M059J (cell line): ENCODE data around the gene MFSD6. TPM values are rescaled to one million over a fixed set of nuclear protein-coding genes. Genes with fewer than 3 reads are reported as not detected.
A peak's percentile ranks its signal among the peaks of the same experiment; 100 is the strongest.
"Not testable (repeated sequence)": the region's sequence is repeated elsewhere in the genome, so short reads cannot be mapped to it uniquely, and the experiment has no call there.

Source experiments
- DNase-seq: peaks from one replicate; pipeline ENCODE4 v3.0.0-alpha.2; 2012; ENCODE audit warnings: low read depth
- total RNA-seq: library from RNA; depleted of rRNA; stranded (reverse); fragments of >200 nt; shearing (Covaris generic); gene quantifications from 2 replicates; pipeline ENCODE4 v1.2.3, GENCODE V29; 2014; rRNA removed

Gene MFSD6
- 25.7 and 27.4 TPM in 2 replicates for total RNA-seq

DNA sequence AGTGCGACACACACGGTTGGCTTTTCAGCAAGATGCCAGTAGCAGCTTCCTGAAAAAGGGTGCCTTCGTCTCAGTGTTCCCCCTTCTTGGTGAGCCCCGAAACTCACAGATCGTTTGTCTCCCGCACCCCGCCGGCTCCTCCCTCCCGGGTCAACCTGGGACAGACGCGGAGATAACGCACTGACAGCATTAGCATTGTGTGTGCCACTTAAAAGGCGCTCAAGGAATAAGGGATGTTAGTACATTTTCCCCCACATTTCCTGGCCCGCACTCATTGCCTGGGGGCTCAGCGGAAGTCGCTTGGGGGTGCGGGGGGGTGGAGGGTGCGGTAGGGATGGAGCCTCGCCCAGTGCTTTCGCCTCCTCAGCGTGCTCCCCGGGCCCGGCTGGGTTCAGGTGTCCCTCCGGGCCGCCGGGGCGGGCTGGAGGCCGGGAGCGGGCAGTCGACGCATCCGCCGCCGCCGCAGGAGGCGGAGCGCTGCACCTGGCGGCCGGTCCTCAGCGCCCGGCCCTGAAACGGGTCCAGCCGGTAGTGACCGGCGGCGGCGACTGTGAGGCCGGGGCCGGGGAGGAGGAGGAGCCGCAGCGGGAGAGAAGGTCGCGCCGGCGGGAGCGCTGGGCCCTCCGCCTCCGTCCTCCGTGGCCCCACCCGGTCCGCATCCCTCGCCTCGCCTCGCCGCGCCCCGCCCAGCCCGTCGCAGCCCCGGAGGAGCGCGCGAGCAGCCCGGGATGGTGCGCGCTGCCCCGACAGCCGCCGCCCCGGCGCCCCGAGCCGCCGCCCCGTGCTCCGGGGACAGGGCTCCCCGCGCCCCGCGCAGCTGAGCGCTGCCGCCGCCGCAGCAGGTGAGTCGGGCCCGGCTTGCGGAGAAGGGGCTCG, at the start of gene MFSD6:
Gene MFSD6, plus strand, starts transcription at position 694 of the 876 bp plus-strand sequence. CDS start 27,675 bp downstream, outside the sequence.
- DNase-seq: peak; percentile 32

DNA sequence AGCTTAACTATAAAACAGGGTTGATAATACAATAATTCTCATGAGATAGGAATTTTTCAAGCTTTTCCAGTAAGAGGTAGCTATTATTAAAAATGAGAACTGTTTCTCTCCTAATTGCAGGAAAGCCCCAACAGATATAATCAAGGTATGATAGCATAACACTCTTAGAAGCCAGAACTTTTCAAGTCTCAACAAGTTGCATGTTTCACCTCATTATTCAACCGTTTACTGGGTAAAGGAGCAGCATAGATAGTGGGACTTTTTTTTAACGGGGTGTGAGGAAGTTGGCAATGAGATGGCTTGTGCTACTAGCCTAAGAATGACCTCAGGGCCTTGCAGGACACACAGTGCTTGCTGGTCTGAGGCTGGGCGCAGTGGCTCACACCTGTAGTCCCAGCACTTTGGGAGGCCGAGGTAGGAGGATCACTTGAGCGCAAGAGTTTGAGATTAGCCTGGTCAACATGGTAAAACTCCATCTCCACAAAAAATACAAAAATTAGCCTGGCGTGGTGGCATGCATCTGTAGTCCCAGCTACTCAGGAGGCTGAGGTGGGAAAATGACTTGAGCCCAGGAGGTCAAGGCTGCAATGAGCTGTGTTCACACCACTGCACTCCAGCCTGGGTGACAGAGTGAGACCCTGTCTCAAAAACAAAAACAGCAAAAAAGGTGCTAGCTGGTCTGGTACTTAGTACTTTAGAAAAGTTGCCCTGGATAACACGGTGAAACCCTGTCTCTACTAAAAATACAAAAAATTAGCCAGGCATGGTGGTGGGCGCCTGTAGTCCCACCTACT, 49.3 kb upstream of the MFSD6 start:
- not testable (repeated sequence) for DNase-seq

DNA sequence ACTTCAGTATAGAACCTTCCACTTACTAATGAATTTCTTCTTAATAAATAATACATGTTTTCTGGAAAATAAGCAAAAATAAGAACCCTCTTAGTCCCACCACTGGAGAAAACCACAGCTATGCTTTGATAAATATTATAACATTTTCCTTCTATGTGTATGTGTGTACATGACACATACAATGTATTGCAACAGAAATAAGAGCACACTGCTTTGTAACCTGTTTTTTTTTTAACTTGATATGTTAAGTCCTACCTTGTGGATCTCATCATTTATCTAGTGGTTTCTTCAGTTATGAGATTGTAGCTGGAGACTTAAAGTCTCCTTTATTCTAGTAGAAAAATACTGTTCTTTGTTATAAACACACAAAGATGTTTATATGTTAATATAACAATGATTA, 47.6 kb upstream of the MFSD6 start:
- DNase-seq: no peak

DNA sequence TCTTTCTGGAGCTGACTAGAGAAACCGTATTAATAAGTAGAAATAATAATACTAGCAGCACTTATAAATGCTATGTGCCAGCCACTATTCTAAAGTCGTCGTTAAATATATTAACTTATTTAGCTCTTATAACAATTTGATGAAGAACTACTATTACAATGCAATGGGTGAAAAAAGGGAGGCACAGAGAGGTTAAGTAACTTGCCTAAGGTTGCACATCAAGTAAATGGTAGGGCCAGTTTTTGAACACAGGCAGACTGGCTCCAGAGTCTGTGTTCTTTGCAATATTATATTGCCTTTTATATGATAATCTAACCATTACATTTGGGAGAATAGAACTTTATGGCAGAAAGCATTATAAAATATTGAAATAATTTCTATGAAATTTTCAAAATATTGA, 47.2 kb upstream of the MFSD6 start:
- DNase-seq: no peak

DNA sequence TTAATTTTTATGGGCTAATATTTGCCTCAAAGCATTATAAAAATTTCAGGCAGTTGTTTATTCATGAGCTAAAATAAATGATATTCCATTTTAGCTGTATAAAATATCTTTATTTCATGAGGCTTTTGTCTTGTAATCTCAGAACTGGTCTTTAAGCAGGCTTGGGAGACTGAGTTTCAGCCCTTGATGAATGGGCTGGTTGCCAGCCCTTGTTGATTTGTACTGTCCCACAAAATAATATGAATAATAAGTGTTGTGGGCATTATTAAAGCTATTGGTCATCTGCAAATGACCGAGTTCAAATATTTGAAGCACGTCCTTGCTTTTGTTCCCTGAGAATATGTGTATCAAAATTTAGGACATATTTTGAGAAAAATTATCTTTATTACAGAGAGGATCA, 46.6 kb upstream of the MFSD6 start:
- DNase-seq: no peak

DNA sequence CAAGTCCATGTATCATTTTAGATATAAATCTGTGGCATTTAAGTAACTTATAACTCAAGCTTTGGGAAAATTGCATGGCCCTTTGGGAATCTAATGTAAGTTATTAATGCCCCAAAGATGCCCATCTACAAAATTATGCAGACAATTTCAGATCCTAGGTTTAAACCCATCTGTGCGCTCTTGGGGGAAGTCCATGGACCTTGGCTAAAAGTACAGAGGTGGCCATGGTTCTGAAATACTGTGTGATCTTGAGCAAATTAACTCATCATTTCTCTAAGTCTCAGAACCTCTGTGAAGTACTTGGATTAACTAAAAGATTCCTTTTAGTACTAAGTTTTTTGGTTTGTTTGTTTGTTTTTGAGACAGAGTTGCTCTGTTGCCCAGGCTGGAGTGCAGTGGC, 45.3 kb upstream of the MFSD6 start:
- DNase-seq: no peak

DNA sequence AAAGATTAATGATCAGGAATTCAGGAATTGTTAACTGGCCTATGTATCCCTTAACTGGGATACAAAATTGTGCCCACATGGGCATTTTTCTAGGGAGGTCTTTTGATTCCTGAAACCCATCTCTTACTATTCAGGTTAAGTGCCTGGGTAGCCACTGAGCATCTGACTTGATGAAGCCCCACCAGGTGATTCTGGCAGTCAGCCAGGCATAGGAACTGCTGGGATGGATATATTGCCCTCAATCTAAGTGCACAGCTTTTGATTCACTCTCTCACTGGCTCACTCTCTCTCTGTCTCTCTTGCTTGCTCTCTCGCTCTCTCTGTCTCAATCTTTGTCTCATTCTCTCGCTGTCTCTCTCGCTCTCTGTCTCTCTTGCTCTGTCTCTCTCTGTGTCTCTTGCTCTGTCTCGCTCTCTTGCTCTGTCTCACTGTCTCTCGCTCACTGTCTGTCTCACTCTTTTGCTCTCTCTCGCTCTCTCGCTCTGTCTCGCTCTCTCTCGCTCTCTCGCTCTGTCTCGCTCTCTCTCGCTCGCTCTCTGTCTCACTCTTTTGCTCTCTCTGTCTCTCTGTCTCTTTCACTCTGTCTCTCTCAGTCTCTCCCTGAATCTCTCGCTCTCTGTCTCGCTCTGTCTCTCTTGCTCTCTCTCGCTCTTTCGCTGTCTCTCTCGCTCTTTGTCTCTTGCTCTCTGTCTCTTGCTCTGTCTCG, 42.5 kb upstream of the MFSD6 start:
- no peak for DNase-seq

DNA sequence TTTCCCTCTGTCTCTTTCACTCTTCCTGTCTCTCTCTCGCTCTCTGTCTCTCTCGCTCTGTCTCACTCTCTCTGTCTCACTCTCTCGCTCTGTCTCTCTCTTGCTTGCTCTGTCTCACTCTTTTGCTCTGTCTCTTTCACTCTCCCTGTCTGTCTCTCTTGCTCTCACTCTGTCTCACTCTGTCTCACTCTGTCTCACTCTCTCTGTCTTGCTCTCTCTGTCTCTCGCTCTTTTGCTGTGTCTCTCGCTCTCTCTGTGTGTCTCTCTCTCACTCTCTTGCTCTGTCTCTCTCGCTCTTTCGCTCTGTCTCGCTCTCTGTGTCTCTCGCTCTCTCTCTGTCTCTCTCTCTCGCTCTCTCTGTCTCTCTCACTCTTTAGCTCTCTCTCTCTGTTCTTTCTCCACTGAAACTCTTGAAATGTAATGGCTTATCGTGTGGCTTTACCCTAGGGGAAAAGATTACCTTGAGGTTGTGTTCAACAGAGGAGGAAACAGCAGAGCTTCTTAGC, 41.9 kb upstream of the MFSD6 start:
- no peak for DNase-seq

DNA sequence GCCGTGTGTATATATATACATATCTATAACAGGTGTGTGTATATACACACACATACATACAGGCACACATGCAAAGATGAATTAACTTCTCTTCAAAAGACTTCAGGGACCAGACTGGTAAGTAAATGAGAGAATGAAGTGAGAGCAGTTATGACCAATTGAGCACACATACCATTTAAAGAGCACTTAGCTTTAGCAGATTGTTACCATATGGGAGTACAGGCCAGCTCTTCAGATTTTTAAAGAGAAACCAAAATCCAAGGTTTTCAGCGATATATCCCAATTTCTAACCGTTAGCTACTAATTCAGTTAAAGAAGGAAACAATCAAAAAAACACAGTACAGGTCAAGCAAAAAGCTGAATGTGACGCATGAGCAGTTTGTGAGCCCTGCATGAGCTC, 41.1 kb upstream of the MFSD6 start:
- no peak for DNase-seq

DNA sequence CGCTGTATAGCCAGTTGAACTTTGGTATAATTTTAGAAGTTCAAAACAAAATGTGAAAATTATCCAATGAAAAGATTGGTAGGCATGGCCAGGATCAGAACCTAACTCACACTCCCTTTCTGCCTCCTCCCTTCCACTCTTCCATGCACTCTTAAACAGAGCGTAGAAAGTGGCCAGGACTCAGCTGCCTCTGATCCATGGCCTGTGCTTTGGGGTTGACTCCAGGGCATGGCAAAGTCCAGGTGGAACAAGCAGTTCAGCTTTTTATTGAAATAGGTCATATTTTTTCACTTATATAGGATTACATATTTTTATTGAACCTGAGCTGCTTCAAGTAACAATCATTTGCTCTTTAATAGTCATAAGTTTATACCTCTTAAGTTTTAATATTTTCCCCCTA, 38.5 kb upstream of the MFSD6 start:
- DNase-seq: no peak

DNA sequence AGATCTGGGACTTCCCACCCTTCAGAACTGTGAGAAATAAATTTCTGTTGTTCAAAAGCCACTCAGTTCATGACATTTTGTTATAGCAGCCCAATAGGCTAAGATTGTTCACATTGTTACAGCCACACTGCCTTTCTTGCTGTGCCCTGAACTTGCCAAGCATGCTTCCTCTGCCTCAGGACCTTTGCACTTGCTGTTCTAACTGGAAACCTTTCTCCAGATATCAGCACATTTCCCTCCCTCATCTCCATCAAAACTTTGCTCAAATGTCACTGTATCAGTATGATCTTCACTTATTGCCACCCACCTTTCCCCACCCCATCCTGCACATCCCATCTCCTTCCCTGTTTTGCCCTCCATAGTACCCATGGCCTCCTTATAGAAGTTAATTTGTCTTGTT, 32.1 kb upstream of the MFSD6 start:
- DNase-seq: no peak

DNA sequence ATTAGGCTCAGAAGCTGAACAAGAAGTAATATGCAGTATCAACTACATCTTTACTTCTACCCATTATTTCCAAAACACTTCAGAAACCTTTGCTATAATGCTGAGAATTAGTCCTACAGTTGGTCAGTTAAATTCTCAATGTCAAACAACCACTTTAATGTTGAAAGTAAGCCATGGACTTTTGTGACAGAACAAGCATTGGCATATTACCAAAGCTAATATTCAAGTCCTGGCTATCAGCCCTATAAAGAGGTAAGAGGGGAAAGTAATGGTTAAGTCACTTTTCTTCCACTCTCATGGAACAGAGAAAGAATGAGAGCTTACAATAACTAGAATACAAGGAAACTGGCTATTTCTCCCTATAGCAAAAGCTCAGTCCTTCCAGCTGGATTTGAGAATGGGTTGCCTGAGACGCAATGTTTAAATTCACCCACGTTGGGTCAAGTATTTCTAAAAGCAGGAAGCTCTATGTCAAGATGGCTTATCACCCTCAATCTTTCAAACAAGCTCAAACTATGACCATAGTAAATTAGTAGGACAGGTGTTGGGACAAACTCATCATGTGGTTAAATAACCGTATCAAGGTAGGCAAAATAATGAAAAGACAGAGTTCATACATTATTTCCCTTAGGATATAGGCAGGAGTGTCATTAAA, 31.4 kb upstream of the MFSD6 start:
- DNase-seq: no peak

DNA sequence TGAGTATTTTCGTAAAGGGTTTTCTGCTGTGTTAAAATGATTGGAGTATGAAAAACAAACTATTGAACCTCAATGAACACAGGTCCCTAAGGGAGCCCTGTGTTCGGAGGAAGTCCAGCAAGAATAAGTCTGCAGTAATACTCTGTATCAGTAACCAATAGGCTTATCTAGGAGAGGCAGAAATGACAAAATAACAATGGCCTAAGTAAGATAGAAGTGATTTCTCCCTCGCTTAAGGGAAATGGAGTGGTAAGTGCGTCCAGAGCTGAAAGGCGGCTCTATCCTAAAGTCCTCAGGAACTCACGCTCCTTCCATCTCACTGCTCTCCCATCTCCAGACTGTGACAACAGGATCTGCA, 29.3 kb upstream of the MFSD6 start:
- DNase-seq: no peak

DNA sequence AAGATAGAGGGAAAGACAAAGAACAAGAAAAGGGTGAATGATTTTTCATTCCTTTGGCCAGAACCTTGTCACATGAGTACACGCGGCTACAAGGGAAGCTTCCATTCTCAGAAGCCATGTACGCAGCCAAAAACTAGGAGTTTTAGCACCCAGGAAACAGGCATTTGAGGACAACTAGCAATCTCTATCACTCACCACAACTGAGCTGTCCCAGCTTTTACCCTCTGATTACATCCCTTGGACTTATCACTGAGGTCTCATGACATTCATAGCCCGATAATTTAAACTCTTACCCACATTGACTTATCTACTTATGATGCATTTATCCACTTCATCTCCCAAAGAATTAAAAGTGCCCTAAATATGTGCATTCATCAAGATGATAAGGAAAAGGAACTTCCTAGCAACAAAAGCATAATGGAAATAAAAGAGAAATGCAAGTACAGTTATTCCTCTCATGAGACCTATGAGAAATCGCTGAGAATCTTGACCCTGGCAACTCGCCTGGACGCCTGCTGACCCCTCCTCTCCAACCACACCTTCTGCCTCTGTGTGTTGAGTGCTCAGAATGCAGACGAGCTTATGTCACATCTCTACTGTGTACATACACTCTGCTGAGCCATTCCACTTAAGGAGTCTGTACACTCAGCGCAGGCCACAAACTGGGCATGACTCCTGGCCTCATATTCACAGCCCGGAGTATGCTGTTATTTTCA, 28.7 kb upstream of the MFSD6 start:
- no peak for DNase-seq

DNA sequence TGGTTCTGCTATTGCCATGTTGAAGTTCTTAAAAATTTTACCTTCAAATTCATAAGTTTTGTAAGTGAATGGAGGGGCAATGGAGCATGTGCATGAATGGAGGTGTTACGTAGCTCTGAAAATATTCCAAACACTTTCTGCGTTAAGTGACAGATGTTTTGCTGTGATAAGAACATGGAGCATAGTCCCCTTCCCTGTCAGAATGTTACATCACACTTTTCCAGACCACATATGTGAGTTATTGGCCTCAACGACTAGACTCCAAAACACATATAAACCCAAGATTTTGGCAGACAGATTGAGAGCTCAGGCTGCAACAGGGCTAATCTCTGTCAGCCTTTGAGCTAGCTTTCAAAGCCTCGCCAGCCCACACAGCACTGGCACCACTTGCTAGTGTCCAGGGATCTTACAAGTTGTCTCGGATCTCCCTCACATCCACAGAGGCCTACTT, 27.2 kb upstream of the MFSD6 start:
- no peak for DNase-seq

DNA sequence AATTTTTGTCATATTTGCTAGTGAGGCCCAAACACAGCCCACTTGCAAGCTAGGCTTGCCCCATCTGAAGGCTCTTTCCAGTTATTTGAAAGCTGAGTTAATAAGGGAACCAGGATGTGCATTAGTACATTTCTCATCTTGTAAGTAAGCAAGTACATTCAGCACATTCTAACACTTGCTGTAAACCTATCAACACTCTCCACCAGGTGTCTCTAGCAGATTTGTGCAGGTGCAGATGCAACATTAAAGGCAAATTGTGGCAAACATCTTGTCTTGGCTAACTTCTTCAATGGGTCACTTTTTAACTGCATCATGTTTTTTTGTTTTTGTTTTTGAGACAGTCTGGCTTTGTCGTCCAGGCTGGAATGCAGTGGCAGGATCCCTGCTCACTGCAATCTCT, 25.3 kb upstream of the MFSD6 start:
- peak; percentile 68 for DNase-seq

DNA sequence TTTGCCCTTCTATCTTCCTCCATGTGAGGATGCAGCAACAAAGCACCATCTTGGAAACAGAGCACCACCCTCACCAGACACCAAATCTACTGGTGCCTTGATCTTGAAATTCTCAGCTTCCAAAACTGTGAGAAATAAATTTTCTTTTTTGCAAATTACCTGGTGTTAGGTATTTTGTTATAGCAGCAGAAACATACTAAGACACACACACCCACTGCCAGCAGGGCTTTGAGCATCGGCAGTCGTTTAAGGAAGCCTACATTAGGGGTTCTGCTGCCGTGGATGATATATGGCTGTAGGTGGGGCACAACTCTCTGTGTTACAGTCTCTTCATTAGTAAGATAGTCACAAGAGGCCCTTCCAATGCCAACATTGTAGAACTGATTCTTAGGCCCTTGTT, 20.7 kb upstream of the MFSD6 start:
- no peak for DNase-seq

DNA sequence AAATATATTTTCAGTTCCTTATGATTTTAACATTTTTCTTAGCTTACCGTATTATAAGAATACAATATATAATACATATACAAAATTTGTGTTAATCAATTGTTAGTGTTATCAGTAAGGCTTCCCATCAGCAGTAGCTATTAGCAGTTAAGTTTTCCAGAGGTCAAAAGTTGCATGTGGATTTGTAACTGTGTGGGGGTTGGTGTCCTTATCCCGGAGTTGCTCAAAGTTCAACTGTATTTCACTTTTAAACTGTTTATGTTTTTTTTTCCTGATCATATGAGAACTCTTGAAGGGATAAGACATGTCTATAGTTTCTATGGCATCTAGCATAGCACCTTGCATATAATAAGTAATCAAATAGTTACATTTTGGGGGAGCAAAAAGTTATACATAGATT, 11.9 kb upstream of the MFSD6 start:
- DNase-seq: no peak

DNA sequence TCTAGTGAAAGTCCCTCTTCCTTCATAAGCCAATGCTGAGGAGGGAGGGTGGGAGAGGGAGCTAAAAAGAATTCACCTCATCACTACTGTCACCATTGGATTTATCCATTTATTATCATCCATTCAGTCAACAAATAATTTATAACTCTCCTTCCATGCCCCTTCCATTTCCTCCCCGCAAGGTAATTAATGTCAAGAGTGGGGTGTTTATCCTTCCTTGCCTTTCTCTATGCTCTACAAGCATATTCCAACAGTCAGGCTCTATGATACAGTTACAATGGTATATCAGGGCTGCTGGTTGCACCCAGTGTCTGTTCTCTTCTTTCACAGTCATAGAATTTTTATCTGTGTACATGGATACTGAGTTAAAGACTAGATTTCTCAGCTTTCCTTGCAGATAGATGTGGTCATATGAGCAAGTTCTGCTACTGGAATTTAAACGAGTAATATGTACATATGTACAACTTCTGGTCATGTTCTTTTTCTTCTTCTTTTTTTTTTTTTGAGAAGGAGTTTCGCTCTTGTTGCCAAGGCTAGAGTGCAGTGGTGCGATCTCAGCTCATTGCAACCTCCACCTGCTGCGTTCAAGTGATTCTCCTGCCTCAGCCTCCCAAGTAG, 5.1 kb upstream of the MFSD6 start:
- DNase-seq: no peak

DNA sequence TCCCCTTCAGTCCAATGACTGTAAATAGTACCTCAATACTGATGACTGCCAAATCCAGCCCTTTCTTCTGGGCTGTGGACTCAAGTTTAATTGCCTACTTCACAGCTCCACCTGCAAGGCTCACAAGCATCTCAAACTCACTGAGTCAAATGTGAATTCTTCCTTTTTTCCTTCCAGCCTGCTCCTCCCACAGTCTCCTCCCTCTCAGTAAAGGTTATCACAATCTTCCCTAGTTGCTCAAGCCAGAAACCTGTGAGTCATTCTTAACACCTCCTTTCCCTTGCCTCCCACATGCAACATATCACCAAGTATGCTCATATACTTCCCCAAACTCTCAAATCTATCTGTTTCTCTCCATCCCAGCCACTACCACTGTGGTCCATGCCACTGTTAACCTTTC, 3.7 kb upstream of the MFSD6 start:
- DNase-seq: peak; percentile 71

DNA sequence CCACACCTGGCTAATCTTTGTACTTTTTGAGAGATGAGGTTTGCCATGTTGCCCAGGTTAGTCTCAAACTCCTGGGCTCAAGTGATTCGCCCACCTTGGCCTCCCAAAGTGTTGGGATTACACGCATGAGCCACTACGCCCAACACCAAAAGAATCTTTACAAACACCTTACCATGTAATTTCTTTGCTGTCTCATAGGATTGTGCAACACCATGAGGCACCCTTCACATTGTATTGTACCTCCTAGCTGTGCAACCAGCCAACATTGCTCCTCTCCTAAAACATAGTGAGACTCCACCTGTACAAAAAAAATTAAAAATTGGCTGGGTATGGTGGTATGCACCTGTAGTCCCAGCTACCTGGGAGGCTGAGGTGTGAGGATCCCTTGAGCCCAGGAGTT, 3.1 kb upstream of the MFSD6 start:
- no peak for DNase-seq
